Mesothelial cell of epicardium (in vitro differentiated cells): ENCODE results near the gene TPPP. TPM values are rescaled to one million over a fixed set of nuclear protein-coding genes. Genes with fewer than 3 reads are reported as not detected.

Experiments used
- DNase-seq, 2 experiments: peaks; one replicate each; pipeline ENCODE4 v3.0.0; 2021; ENCODE audit warnings: low spot score in 2 of 2; ENCODE audit not compliant: unreplicated experiment in 2 of 2
- H3K27ac Mint-ChIP-seq: 2 replicates; pipeline ENCODE4 v1.8.0; 2021; ENCODE audit warnings: mixed read lengths
- H3K27me3 Mint-ChIP-seq: 2 replicates; pipeline ENCODE4 v1.8.0; 2021; ENCODE audit warnings: low read depth, mixed read lengths
- H3K36me3 Mint-ChIP-seq: 2 replicates; pipeline ENCODE4 v1.8.0; 2021; ENCODE audit warnings: mixed read lengths
- H3K4me1 Mint-ChIP-seq: 2 replicates; pipeline ENCODE4 v1.8.0; 2021; ENCODE audit warnings: mixed read lengths
- H3K4me3 Mint-ChIP-seq: 2 replicates; pipeline ENCODE4 v1.8.0; 2021; ENCODE audit warnings: mild to moderate bottlenecking, moderate library complexity, mixed read lengths
- H3K9me3 Mint-ChIP-seq: 2 replicates; pipeline ENCODE4 v1.8.0; 2021; ENCODE audit warnings: mixed read lengths
- CTCF ChIP-seq: fragments of 200-600 bp; sonication (generic); IDR thresholded peaks from one replicate; pipeline ENCODE4 v1.5.0; 2021; ENCODE audit warnings: antibody characterized with exemption; ENCODE audit not compliant: unreplicated experiment
- total RNA-seq: library from RNA; stranded (reverse); gene quantifications from 3 replicates; pipeline ENCODE4 v1.2.1, GENCODE V29; 2021

The TPPP gene
- total RNA-seq, 1 donor from 2014 or later, result 0.16 TPM

GRCh38 chr5:670396-671270, 22.5 kb downstream of the TPPP start:
- no peak for TF ChIP-seq CTCF
- no peak overlapping the region for H3K4me3 Mint-ChIP-seq
- no peak for DNase-seq
- H3K27ac Mint-ChIP-seq, result no peak overlapping the region
- peaks cover 9% of the 10 kb centered on the region for H3K4me1 Mint-ChIP-seq
- H3K9me3 Mint-ChIP-seq, result no peaks in the 10 kb centered on the region
- H3K27me3 Mint-ChIP-seq, result peaks cover 16% of the 10 kb centered on the region
- H3K36me3 Mint-ChIP-seq, result peaks cover 8% of the 10 kb centered on the region

DNA sequence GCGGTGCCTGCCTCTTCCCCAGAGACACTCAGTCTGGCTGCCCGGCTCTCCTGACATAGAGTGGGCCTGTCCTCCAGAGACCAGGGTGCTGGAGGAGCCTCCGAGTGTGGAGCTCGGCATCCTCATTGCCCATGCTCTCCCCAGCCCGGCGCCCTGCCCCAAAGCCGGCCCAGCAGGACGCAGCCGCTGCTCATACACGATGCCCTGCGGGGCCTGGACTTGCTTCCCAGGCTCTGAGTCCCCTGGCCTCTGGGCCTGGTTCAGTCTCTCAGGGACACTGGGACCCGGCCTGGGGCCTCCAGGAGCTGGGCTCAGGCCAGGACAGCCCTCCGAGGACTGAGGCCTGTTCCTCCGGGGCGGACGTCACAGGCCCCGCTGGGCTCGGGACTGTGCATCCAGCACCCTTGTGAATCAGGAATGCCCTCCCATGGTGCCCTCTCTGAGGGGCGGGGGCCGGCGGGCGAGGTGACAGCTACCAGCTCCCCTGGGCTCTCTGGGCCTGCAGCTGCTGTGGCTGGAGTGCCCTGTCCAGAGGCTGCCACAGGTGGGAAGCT, 23.2 kb downstream of the TPPP start:
- TF ChIP-seq CTCF, result no peak
- no peaks in the 10 kb centered on the region for H3K9me3 Mint-ChIP-seq

DNA sequence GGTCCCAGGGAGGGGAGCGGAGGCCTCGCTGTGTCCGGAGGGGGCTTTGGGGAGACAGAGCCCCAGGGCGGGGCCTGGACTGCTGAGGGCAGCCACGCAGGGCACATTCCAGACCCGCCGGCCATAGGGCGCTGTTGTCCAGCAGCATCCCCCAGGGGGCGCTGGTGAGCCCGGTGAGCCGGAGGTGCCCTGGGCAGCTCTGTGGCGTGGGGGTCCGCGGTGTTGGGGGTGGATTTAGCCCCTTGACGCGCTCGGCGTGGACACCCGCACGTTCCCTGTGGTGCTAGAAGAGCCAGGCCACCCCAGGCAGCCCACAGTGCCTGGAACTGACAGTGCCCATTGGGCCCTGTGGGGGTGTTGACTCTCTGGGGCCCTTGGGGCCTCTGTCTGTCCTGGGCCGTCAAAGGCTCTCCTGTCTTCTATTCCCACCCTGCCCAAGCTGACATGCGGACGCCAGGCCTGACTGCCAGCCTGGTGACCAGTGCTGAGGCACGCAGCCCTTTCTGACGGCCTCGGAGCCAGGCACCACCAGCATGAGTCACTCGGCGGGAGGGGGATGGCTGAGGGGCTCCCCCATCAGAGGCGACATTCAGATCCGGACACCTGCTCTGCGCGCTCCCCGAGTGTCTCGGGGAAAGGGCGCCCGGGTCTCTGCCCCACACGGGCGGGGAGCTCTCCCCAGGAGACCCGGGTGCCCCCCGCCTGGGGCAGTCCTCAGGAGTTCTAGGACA, 23.9 kb downstream of the TPPP start:
- Mint-ChIP-seq H3K4me1 (peaks cover 9% of the 10 kb centered on the region), H3K36me3 (peaks cover 8% of the 10 kb centered on the region), H3K9me3 (no peaks in the 10 kb centered on the region)

More for the DNA sequence above, 23.2 kb downstream of the TPPP start:
- H3K27ac Mint-ChIP-seq, result no peak overlapping the region
- H3K36me3 Mint-ChIP-seq, result peaks cover 8% of the 10 kb centered on the region
- no peak for DNase-seq
- H3K4me3 Mint-ChIP-seq, result no peak overlapping the region
- H3K4me1 Mint-ChIP-seq, result peaks cover 9% of the 10 kb centered on the region
- H3K27me3 Mint-ChIP-seq, result peaks cover 15% of the 10 kb centered on the region

DNA sequence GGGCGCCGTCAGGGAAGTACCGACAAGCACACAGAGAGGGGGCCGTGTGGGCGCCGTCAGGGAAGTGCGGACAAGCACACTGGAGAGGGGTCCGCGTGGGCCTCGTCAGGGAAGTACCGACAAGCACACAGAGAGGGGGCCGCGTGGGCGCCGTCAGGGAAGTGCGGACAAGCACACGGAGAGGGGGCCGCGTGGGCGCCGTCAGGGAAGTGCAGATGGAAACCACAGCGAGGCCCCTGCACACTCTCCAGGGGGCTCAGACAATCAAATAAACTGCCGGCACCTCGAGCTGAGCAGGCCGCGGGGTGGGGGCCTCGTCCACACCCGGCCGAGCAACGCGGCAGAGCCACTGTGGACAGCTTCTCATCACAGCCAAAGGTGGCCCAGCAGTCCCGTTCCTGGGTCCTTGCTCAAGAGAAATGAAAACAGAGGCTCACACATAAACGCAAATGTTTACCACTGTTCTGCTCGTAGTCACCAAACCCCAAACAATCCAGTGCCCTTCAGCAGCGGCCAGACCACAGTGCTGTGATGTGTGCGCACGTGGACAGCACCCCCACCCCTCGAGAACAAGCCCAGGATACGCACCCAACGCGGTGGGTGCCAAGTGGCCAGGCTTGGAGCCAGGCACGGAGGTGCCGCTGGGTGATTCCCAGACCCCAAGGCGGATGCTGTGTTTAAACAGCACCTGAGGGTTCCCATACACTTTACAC, 24.7 kb downstream of the TPPP start:
- no peak for TF ChIP-seq CTCF
- DNase-seq, result no peak
- peaks cover 8% of the 10 kb centered on the region for H3K27me3 Mint-ChIP-seq
- H3K4me3 Mint-ChIP-seq, result no peak overlapping the region
- H3K9me3 Mint-ChIP-seq, result no peaks in the 10 kb centered on the region
- H3K36me3 Mint-ChIP-seq, result peaks cover 9% of the 10 kb centered on the region
- peaks cover 9% of the 10 kb centered on the region for H3K4me1 Mint-ChIP-seq
- H3K27ac Mint-ChIP-seq, result no peak overlapping the region

More for the DNA sequence above, 23.9 kb downstream of the TPPP start:
- no peak overlapping the region for H3K27ac Mint-ChIP-seq
- peak; percentile 76 for TF ChIP-seq CTCF
- DNase-seq, result no peak
- peaks cover 15% of the 10 kb centered on the region for H3K27me3 Mint-ChIP-seq
- no peak overlapping the region for H3K4me3 Mint-ChIP-seq

DNA sequence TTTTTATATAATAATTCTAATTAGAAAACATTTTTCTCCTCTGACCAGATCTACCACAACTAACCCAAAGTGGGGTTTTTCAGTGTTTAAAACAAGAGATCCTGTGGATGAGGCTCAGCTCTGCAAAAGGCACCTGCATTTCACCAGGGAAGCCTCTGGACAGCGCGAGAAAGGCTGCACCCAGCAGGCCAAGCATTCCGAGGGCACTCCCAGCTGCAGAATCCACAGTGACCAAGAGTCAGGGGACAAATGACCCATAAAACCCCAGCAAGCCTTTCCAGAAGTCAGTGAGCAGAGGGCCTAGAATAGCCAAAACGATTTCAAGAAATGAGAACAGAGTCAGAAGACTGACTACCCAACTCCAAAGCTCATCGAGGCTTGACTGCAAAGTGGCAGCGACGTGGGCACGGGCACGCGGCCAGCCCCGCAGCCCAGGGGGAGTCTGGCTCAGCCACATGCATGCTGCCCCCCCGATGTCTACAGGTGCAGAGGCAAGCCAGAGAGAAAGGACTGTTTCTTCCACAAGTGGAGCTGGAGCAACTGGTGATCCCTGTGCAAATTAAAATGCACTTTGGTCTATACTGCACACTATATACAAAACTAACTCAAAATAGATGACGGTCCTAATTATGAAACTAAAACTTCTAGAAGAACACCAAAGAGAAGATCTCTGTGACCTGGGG, 26.2 kb downstream of the TPPP start:
- H3K9me3 Mint-ChIP-seq, result no peaks in the 10 kb centered on the region
- no peak overlapping the region for H3K27ac Mint-ChIP-seq
- no peaks in the 10 kb centered on the region for H3K27me3 Mint-ChIP-seq
- no peak for TF ChIP-seq CTCF
- H3K4me3 Mint-ChIP-seq, result no peak overlapping the region
- H3K36me3 Mint-ChIP-seq, result peaks cover 14% of the 10 kb centered on the region
- no peaks in the 10 kb centered on the region for H3K4me1 Mint-ChIP-seq
- DNase-seq, result no peak
